Stimulated activated naive CD8-positive, alpha-beta T cell treated with anti-CD3 and anti-CD28 coated beads, Interleukin-15, amount 100 ng/mL, for 72 hours (primary cell): ENCODE data around the gene CAMTA1.

ENCODE experiments used
- ATAC-seq: fragments of 150-1000 bp; cut with Tn5 transposase; 2 replicates; pipeline ENCODE4 v1.10.0; 2021; ENCODE audit warnings: mild to moderate bottlenecking, moderate library complexity
- DNase-seq, 2 donors: peaks; one replicate each; pipeline ENCODE4 v3.0.0; 2021 to 2022
- H3K27ac Mint-ChIP-seq, 2 donors: one replicate each; pipeline ENCODE4 v1.8.0; 2022; ENCODE audit warnings: mild to moderate bottlenecking in 2 of 2, mixed read lengths in 2 of 2, moderate library complexity in 2 of 2
- H3K27me3 Mint-ChIP-seq: one replicate; pipeline ENCODE4 v1.8.0; 2022; ENCODE audit warnings: mixed read lengths
- H3K4me1 Mint-ChIP-seq: one replicate; pipeline ENCODE4 v1.8.0; 2022; ENCODE audit warnings: mild to moderate bottlenecking, mixed read lengths
- H3K4me3 Mint-ChIP-seq, 2 donors: one replicate each; pipeline ENCODE4 v1.8.0; 2022; ENCODE audit warnings: mild to moderate bottlenecking in 2 of 2, mixed read lengths in 2 of 2, moderate library complexity in 1 of 2
- H3K9me3 Mint-ChIP-seq, 2 donors: one replicate each; pipeline ENCODE4 v1.8.0; 2022; ENCODE audit warnings: mixed read lengths in 2 of 2

The CAMTA1 gene

GRCh38 chr1:7516341-7516740, 731.1 kb downstream of the CAMTA1 start:
- H3K4me3 Mint-ChIP-seq = no peak overlapping the region
- H3K4me1 Mint-ChIP-seq = no peaks in the 10 kb centered on the region
- DNase-seq (no peak), ATAC-seq (no peak)
- H3K27ac Mint-ChIP-seq = no peak overlapping the region
- H3K9me3 Mint-ChIP-seq = no peaks in the 10 kb centered on the region
- no peaks in the 10 kb centered on the region for H3K27me3 Mint-ChIP-seq

- no peaks in the 10 kb centered on the region for H3K9me3 Mint-ChIP-seq
- H3K4me3 Mint-ChIP-seq = no peak overlapping the region
- H3K27me3 Mint-ChIP-seq = no peaks in the 10 kb centered on the region
- DNase-seq (no peak), ATAC-seq (no peak)
- H3K4me1 Mint-ChIP-seq = no peaks in the 10 kb centered on the region
- H3K27ac Mint-ChIP-seq = peak overlapping the region in 1 of 2 donors; percentile 16
Measured at GRCh38 chr1:7516929-7517328, 731.7 kb downstream of the CAMTA1 start.

- ATAC-seq (no peak), DNase-seq (no peak)
- H3K4me1 Mint-ChIP-seq = no peaks in the 10 kb centered on the region
- H3K27me3 Mint-ChIP-seq = no peaks in the 10 kb centered on the region
- H3K9me3 Mint-ChIP-seq = no peaks in the 10 kb centered on the region
- no peak overlapping the region for H3K4me3 Mint-ChIP-seq
- no peak overlapping the region for H3K27ac Mint-ChIP-seq
Measured at GRCh38 chr1:7517611-7518330, 732.5 kb downstream of the CAMTA1 start.

GRCh38 chr1:7518411-7518810, 733.2 kb downstream of the CAMTA1 start:
- DNase-seq (no peak), ATAC-seq (no peak)
- H3K4me1 Mint-ChIP-seq = no peaks in the 10 kb centered on the region
- H3K27me3 Mint-ChIP-seq = no peaks in the 10 kb centered on the region
- H3K27ac Mint-ChIP-seq = no peak overlapping the region
- no peak overlapping the region for H3K4me3 Mint-ChIP-seq
- no peaks in the 10 kb centered on the region for H3K9me3 Mint-ChIP-seq

GRCh38 chr1:7519181-7519860, 734.1 kb downstream of the CAMTA1 start:
- Mint-ChIP-seq H3K4me1 (no peaks in the 10 kb centered on the region), H3K27me3 (peaks cover 2% of the 10 kb centered on the region), H3K27ac (no peak overlapping the region), H3K4me3 (no peak overlapping the region), H3K9me3 (no peaks in the 10 kb centered on the region)
- ATAC-seq (peak; percentile 68), DNase-seq (peak in 1 of 2 donors; percentile 5)

GRCh38 chr1:7519861-7520395, 734.7 kb downstream of the CAMTA1 start:
- no peaks in the 10 kb centered on the region for H3K4me1 Mint-ChIP-seq
- no peak overlapping the region for H3K4me3 Mint-ChIP-seq
- H3K9me3 Mint-ChIP-seq = no peaks in the 10 kb centered on the region
- DNase-seq (no peak), ATAC-seq (peak; percentile 55)
- no peak overlapping the region for H3K27ac Mint-ChIP-seq
- H3K27me3 Mint-ChIP-seq = peaks cover 8% of the 10 kb centered on the region

- peak overlapping the region in 1 of 2 donors; percentile 15 for H3K27ac Mint-ChIP-seq
- no peak overlapping the region for H3K4me3 Mint-ChIP-seq
- peaks cover 14% of the 10 kb centered on the region for H3K27me3 Mint-ChIP-seq
- H3K9me3 Mint-ChIP-seq = no peaks in the 10 kb centered on the region
- ATAC-seq (no peak), DNase-seq (no peak)
- no peaks in the 10 kb centered on the region for H3K4me1 Mint-ChIP-seq
Measured at GRCh38 chr1:7520496-7520895, 735.2 kb downstream of the CAMTA1 start.

- Mint-ChIP-seq H3K4me1 (no peaks in the 10 kb centered on the region), H3K4me3 (no peak overlapping the region), H3K9me3 (no peaks in the 10 kb centered on the region), H3K27me3 (peaks cover 14% of the 10 kb centered on the region), H3K27ac (no peak overlapping the region)
- DNase-seq (no peak), ATAC-seq (no peak)
Measured at GRCh38 chr1:7524341-7525337, 739.4 kb downstream of the CAMTA1 start.

- H3K27ac Mint-ChIP-seq = no peak overlapping the region
- peaks cover 14% of the 10 kb centered on the region for H3K27me3 Mint-ChIP-seq
- no peak overlapping the region for H3K4me3 Mint-ChIP-seq
- no peak for DNase-seq
- no peaks in the 10 kb centered on the region for H3K4me1 Mint-ChIP-seq
- no peak for ATAC-seq
- H3K9me3 Mint-ChIP-seq = no peaks in the 10 kb centered on the region
Measured at GRCh38 chr1:7525338-7526063, 740.2 kb downstream of the CAMTA1 start.

- peaks cover 14% of the 10 kb centered on the region for H3K27me3 Mint-ChIP-seq
- no peaks in the 10 kb centered on the region for H3K9me3 Mint-ChIP-seq
- ATAC-seq (no peak), DNase-seq (no peak)
- H3K4me3 Mint-ChIP-seq = no peak overlapping the region
- no peaks in the 10 kb centered on the region for H3K4me1 Mint-ChIP-seq
- H3K27ac Mint-ChIP-seq = peak overlapping the region; percentile 23 to 66
Measured at GRCh38 chr1:7526196-7526866, 741.1 kb downstream of the CAMTA1 start.

- no peak for ATAC-seq
- Mint-ChIP-seq H3K4me1 (no peaks in the 10 kb centered on the region), H3K4me3 (no peak overlapping the region), H3K27me3 (peaks cover 14% of the 10 kb centered on the region), H3K9me3 (no peaks in the 10 kb centered on the region), H3K27ac (peak overlapping the region in 1 of 2 donors; percentile 85)
- DNase-seq = no peak
Measured at GRCh38 chr1:7526867-7527732, 741.8 kb downstream of the CAMTA1 start.

- Mint-ChIP-seq H3K27ac (no peak overlapping the region), H3K27me3 (peaks cover 18% of the 10 kb centered on the region), H3K4me1 (no peaks in the 10 kb centered on the region), H3K4me3 (no peak overlapping the region), H3K9me3 (no peaks in the 10 kb centered on the region)
- DNase-seq (no peak), ATAC-seq (no peak)
Measured at GRCh38 chr1:7527733-7528045, 742.4 kb downstream of the CAMTA1 start.

- no peaks in the 10 kb centered on the region for H3K9me3 Mint-ChIP-seq
- no peak overlapping the region for H3K27ac Mint-ChIP-seq
- no peak overlapping the region for H3K4me3 Mint-ChIP-seq
- ATAC-seq (no peak), DNase-seq (no peak)
- H3K4me1 Mint-ChIP-seq = no peaks in the 10 kb centered on the region
- peaks cover 26% of the 10 kb centered on the region for H3K27me3 Mint-ChIP-seq
Measured at GRCh38 chr1:7528386-7529198, 743.3 kb downstream of the CAMTA1 start.
